ENCODE measurements around the gene NIFK.
"Not testable (repeated sequence)": the region's sequence is repeated elsewhere in the genome, so short reads cannot be mapped to it uniquely, and the experiment has no call there.

NIFK gene

DNA sequence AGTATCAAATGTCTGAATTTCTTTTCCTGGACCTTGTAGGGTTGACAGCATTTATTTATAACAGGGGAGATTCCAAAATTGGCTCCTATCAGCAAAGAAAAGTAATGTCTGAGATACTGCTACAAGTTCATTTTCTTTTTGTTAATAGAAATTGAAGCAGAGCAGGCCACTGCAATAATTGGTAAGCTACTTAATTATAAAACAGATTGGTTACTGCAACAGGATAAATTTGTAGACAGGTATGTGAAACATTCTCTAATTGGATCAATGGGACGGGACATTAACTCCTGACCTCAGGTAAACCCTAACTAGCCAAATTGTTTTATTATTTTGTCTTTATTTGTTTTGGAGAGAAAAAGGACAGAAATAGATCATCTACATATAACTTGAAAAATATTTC lies 20.5 kb downstream of the NIFK start:
- TF ChIP-seq TAF1 (IDR thresholded peaks at IDR 0.05; ENCODE audit: low read depth, low read length) (no peak), POLR2AphosphoS5 (IDR thresholded peaks at IDR 0.05; ENCODE audit: low read depth, low read length) (no peak), POLR2A (IDR thresholded peaks at IDR 0.05; ENCODE audit: low read depth, low read length) (no peak), POU2F2 (IDR thresholded peaks at IDR 0.05; ENCODE audit: low read depth, low read length) (no peak), SPI1 (IDR thresholded peaks at IDR 0.05; ENCODE audit: low read depth, low read length) (no peak), PAX5 (IDR thresholded peaks at IDR 0.05; ENCODE audit: insufficient read depth, low read length, severe bottlenecking) (no peak)
- FAIRE-seq (no peak), DNase-seq (ENCODE audit: insufficient read length, low spot score) (no peak)

DNA sequence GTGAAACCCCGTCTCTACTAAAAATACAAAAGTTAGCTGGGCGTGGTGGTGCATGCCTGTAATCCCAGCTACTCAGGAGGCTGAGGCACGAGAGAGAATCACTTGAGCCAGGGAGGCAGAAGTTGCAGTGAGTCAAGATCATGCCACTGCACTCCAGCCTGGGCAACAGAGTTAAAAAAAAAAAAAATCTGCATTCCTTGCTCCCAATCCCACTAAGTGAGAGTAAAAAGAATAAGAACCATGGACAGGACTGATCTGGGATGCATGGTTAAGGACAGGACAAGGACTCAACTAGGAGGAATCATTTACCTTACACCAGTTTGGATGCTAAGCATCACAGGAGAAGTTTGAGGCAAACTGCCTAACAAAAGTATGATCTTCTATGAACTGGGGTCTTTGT lies 25.2 kb downstream of the NIFK start:
- FAIRE-seq; DNase-seq (ENCODE audit: insufficient read length, low spot score): not testable (repeated sequence)

DNA sequence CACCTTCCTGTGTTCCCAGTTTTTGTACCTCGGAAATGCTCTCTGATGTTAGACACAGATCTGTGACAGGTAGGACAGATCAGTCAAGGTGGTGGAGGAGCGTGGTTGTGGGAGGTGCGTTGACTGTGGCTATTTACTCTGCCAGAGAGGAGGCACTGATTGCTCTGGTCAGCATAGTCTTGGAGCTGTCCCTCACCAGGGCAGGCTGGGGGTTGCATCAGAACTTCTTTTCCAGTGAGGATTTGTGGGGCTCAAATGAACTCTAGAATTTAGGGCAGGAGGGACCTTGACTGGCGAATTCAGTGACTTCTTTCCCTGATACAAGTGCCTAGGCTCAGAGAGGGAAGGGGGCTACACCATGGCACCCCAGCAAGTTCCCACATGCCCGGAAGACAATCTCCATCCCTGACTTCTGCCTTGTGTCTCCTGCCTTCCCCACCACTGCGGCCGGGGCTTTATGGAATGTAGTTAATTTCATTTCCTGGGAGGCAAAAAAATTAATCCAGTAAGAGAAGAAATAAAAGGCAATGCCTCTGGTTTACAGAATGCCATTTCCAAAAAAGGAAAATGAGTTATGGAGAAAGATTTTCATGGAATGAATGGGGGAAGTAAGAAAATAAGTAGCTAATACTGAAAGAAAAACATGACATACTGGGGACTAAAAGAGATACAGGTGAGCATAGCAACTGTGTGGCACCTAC lies 26.1 kb downstream of the NIFK start:
- no peak for TF ChIP-seq POU2F2 (IDR thresholded peaks at IDR 0.05; ENCODE audit: low read depth, low read length)
- TF ChIP-seq TAF1 (IDR thresholded peaks at IDR 0.05; ENCODE audit: low read depth, low read length), result no peak
- no peak for TF ChIP-seq PAX5 (IDR thresholded peaks at IDR 0.05; ENCODE audit: insufficient read depth, low read length, severe bottlenecking)
- TF ChIP-seq POLR2A (IDR thresholded peaks at IDR 0.05; ENCODE audit: low read depth, low read length), result no peak
- TF ChIP-seq SPI1 (IDR thresholded peaks at IDR 0.05; ENCODE audit: low read depth, low read length), result no peak
- no peak for TF ChIP-seq POLR2AphosphoS5 (IDR thresholded peaks at IDR 0.05; ENCODE audit: low read depth, low read length)
- FAIRE-seq (no peak), DNase-seq (ENCODE audit: insufficient read length, low spot score) (no peak)

DNA sequence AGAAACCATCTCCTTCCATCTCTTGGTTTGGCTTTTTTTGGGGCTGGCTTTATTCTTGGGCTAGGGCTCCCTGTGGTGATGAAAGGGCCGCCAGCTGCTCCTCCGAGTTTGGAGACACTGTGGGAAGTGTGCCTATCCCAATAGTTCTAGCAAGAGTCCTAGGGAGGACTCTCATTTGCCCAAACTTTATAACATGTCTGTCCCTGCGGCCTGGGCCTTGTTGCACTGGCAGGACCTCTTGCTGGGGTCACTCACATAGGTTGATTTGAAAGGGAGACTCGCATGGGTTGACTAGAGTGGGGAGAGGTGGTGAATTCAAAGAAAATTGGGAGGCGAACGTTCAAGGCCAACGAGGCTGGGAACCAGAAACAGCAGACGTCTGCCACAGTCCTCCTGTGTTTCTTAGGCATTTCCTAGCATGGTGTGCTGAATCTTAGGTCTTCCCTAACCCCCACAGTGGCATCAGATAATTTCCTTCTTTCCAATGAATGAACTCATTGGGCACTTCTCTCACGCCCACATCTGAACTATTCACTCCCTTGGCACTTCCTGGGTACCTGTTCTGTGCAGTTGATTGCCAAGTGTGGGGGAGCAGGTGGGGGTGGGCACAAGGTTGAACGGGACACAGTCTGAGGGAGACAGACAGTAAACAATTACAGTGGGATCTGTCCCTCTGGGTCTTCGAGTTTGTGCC lies 26.8 kb downstream of the NIFK start:
- FAIRE-seq (no peak), DNase-seq (ENCODE audit: insufficient read length, low spot score) (no peak)
- TF ChIP-seq SPI1 (IDR thresholded peaks at IDR 0.05; ENCODE audit: low read depth, low read length), result no peak
- no peak for TF ChIP-seq POLR2A (IDR thresholded peaks at IDR 0.05; ENCODE audit: low read depth, low read length)
- TF ChIP-seq POU2F2 (IDR thresholded peaks at IDR 0.05; ENCODE audit: low read depth, low read length), result no peak
- no peak for TF ChIP-seq PAX5 (IDR thresholded peaks at IDR 0.05; ENCODE audit: insufficient read depth, low read length, severe bottlenecking)
- no peak for TF ChIP-seq TAF1 (IDR thresholded peaks at IDR 0.05; ENCODE audit: low read depth, low read length)
- TF ChIP-seq POLR2AphosphoS5 (IDR thresholded peaks at IDR 0.05; ENCODE audit: low read depth, low read length), result no peak

DNA sequence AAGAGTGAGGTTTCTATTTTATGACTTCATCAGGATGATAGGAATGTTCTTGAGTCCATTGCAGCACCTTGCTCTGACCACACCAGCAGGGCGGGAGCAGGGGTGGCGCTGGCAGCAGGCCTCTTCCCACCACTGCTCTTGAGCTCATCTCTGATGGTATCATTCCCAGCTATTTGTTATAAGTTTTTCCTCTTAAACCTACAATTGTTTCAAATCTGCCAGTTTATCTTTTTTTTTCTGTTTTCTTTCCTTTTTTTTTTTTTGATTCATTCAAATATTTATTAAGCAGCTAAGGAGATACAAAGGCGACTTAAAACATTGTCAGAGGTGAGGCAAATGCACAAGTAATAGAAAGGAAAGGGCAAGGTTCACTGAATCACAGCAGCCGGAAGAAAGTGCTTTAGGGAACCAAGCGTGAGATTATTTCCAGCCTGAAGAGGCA lies 28.7 kb downstream of the NIFK start:
- DNase-seq (ENCODE audit: insufficient read length, low spot score), result no peak
- no peak for TF ChIP-seq TAF1 (IDR thresholded peaks at IDR 0.05; ENCODE audit: low read depth, low read length)
- no peak for TF ChIP-seq SPI1 (IDR thresholded peaks at IDR 0.05; ENCODE audit: low read depth, low read length)
- no peak for TF ChIP-seq POLR2AphosphoS5 (IDR thresholded peaks at IDR 0.05; ENCODE audit: low read depth, low read length)
- TF ChIP-seq PAX5 (IDR thresholded peaks at IDR 0.05; ENCODE audit: insufficient read depth, low read length, severe bottlenecking), result no peak
- TF ChIP-seq POLR2A (IDR thresholded peaks at IDR 0.05; ENCODE audit: low read depth, low read length), result no peak
- TF ChIP-seq POU2F2 (IDR thresholded peaks at IDR 0.05; ENCODE audit: low read depth, low read length), result no peak
- FAIRE-seq, result no peak

DNA sequence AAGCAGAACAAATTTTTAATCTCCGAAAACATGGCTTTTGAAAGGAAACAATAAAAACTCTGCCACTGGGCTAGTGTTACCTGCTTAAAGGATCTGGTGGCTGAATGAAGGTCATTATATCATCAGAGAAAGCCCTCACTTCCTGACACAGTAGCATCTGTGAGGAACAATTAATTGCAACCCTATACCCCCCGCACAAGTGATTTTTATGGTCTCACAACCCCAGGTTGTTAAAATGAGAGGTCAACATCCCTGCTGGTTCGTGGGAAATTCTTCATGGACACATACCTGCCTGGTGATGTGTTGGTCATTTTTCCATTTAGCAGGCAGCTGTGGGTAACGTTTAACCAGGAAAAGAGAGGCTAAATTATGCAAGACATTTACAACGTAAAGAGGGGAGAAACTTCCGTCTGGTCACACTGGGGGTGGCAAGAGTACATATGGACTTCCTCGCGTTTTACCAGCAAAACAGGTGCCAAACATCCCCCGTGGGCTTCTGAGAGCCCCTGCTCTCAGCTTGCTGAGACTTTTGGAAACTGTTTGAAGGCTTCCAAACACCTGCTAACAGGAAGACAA lies 29.2 kb downstream of the NIFK start:
- no peak for FAIRE-seq
- TF ChIP-seq TAF1 (IDR thresholded peaks at IDR 0.05; ENCODE audit: low read depth, low read length), result no peak
- DNase-seq (ENCODE audit: insufficient read length, low spot score), result no peak

DNA sequence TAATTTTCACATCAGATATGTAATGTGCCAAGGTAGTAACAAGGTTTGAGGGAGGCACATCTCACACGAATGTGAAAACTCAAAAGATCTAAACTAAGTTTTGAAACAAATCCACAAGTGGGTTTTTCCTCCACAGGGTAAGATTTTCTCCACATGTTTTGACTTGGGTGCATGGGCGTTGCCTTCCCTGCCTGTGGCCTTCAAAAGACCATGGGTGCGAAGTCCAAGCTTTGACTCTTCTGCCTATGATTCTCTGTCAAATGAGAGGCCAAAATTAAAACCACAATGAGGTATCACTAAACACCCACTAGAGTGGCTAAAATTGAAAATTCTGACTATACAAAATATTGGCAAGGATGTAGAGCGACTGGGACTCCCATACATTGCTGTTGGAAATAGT lies 30.7 kb downstream of the NIFK start:
- DNase-seq (ENCODE audit: insufficient read length, low spot score) (no peak), FAIRE-seq (no peak)
- TF ChIP-seq POU2F2 (IDR thresholded peaks at IDR 0.05; ENCODE audit: low read depth, low read length), result no peak
- TF ChIP-seq TAF1 (IDR thresholded peaks at IDR 0.05; ENCODE audit: low read depth, low read length), result no peak
- TF ChIP-seq PAX5 (IDR thresholded peaks at IDR 0.05; ENCODE audit: insufficient read depth, low read length, severe bottlenecking), result no peak
- no peak for TF ChIP-seq POLR2A (IDR thresholded peaks at IDR 0.05; ENCODE audit: low read depth, low read length)

DNA sequence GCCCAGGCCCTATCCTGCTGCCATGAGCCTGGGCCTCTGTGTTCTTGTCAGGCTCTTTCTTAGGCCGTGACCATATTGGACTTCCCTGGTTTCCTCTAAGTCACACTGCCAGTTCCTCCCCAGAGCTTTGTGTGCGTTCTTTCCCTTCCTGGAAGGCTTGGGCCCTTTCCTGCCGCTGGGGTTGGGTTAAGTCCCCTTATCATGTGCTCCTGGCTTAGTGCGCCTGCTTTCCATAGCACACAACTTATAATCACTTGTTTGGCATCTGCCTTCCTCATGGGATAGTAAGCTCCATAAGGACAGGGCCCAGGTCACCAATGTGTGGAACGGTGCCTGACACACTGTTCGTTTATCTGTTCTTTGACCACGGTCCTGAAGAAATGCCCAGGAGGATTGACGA lies 31.3 kb downstream of the NIFK start:
- no peak for TF ChIP-seq POU2F2 (IDR thresholded peaks at IDR 0.05; ENCODE audit: low read depth, low read length)
- no peak for TF ChIP-seq SPI1 (IDR thresholded peaks at IDR 0.05; ENCODE audit: low read depth, low read length)
- no peak for TF ChIP-seq POLR2A (IDR thresholded peaks at IDR 0.05; ENCODE audit: low read depth, low read length)
- no peak for TF ChIP-seq POLR2AphosphoS5 (IDR thresholded peaks at IDR 0.05; ENCODE audit: low read depth, low read length)
- no peak for TF ChIP-seq PAX5 (IDR thresholded peaks at IDR 0.05; ENCODE audit: insufficient read depth, low read length, severe bottlenecking)
- no peak for TF ChIP-seq TAF1 (IDR thresholded peaks at IDR 0.05; ENCODE audit: low read depth, low read length)

DNA sequence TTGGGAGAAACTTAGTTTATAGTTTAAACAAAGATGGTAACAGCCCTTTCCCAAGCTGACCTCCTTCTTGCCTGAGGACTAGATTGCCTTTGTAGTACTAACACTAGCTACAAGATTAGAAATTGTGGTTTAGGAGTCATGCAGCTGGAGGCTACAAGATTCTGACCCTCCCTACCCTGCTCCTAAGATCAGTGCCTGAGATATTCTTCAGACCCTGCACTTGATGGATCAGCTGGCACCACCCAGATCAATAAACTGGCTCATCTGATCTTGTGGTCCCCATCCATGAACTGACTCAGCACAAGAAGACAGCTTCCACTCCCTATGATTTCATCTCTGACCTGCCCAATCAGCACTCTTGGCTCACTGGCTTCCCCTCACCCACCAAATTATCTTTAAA lies 34.9 kb downstream of the NIFK start:
- not testable (repeated sequence) for FAIRE-seq; DNase-seq (ENCODE audit: insufficient read length, low spot score)

More for the DNA sequence above, 31.3 kb downstream of the NIFK start:
- no peak for DNase-seq (ENCODE audit: insufficient read length, low spot score)
- no peak for FAIRE-seq
